Measurements from ENCODE around the gene NECTIN2.

DNA sequence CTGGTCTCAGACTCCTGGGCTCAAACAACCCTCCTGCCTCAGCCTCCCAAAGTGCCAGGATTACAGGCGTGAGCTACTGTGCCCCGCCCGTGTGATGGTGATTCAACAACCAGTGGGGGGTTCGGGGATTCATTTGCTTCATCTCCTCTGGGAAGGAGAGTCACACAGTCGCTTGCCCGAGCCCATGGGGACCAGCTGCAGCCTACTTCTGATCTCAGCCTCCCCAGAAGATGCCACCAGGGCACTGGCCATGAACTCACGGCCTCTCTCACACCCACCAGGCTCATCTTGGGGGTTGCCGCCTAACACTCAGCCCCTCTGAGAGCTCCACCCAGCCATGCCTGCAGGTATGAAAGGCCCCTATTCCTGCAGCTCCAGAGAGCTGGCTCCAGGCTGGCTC lies 51.7 kb downstream of the NECTIN2 start:
- TF ChIP-seq POLR2A (IDR thresholded peaks at IDR 0.05) (no peak), POLR2AphosphoS5 (IDR thresholded peaks at IDR 0.05) (no peak)
- TF ChIP-seq, protein P1, sequence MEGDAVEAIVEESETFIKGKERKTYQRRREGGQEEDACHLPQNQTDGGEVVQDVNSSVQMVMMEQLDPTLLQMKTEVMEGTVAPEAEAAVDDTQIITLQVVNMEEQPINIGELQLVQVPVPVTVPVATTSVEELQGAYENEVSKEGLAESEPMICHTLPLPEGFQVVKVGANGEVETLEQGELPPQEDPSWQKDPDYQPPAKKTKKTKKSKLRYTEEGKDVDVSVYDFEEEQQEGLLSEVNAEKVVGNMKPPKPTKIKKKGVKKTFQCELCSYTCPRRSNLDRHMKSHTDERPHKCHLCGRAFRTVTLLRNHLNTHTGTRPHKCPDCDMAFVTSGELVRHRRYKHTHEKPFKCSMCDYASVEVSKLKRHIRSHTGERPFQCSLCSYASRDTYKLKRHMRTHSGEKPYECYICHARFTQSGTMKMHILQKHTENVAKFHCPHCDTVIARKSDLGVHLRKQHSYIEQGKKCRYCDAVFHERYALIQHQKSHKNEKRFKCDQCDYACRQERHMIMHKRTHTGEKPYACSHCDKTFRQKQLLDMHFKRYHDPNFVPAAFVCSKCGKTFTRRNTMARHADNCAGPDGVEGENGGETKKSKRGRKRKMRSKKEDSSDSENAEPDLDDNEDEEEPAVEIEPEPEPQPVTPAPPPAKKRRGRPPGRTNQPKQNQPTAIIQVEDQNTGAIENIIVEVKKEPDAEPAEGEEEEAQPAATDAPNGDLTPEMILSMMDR (IDR thresholded peaks at IDR 0.05) = no peak

Data from prostate gland (tissue), 2 donors.